Measurements from ENCODE around the gene TAF10.
A peak's percentile ranks its signal among the peaks of the same experiment; 100 is the strongest.

The TAF10 gene

DNA sequence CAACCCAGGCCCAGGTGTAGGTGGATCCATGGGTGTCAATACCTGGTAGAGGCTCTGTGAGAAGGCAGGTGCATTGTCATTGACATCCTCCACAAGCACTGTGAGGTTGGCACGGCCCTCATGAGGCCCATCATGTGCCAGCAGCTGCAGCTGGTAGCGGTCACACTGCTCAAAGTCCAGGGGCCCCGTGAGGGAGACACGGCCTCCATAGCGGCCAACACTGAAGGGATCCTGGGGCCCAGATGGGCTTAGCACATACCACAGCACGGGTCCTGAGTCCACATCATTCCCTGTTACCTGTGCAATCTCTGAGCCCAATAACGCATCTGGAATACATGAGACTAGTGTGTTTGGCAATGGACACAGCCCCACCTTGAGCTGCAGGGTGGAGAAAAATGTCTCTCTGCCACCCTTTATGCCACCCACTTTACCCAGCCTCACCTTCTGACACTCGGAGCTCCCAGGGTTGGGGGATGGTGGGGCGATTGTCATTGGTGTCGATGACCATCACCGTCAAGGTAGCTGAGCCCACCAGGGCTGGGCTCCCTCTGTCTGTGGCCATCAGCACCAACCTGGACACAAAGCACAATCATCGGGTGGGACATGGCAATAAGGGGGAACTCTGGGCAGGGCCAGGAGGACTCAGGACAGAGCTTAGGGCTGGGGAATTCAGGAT lies 13.3 kb upstream of the TAF10 start:
- no peak overlapping the region for H3K4me3 ChIP-seq (ENCODE audit: low read depth, low read length)
- TF ChIP-seq CTCF (IDR thresholded peaks at IDR 0.05; ENCODE audit: low read depth, low read length) = no peak

- no peak for TF ChIP-seq CTCF (IDR thresholded peaks at IDR 0.05; ENCODE audit: low read depth, low read length)
- H3K4me3 ChIP-seq (ENCODE audit: low read depth, low read length) = no peak overlapping the region
These were observed 11.7 kb upstream of the TAF10 start for GRCh38 chr11:6623391-6624363.

DNA sequence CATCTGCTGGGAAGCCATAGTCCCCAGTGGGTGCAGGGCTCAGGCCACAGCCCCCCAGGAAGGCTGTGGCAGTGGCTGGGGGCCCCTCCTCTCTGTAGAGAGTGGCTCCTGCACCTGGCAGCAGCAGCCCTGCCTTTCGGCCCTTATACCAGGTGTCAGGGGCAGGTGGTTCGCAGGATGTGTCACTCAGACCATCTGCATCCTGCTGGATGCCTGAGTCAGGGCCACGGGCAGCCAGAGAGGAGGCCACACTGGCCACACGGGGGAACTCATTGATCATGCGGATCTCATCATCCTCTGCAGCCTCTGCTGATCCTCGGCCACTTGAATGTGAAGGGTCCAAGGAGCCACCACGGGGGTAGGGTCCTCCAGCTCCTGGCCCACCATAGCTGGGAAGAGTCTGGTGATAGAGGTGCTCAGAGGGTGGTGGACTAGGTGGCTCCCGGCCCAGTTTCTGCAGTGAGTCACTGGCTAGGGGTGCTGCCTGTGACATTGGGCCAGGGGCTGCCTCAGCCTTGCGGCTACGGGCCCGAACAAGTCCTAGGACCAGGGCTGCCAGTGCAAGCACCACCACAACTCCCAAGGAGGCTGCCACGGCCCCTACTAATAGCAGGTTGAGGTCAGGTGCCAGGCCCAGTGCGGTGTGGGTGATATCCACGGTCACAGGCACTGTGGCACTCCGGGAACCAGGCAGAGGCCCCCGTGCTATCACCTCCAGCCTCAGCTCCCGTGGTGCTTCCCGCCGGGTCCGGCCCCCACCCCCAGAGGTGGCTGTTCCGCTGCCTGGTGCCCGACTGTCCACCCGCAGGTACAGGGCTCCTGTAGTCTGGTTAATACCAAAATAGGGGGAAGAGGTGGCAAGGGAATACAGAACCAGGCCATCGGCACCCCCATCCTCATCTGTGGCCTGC lies 10.5 kb upstream of the TAF10 start:
- TF ChIP-seq CTCF (IDR thresholded peaks at IDR 0.05; ENCODE audit: low read depth, low read length) = no peak
- no peak overlapping the region for H3K4me3 ChIP-seq (ENCODE audit: low read depth, low read length)

DNA sequence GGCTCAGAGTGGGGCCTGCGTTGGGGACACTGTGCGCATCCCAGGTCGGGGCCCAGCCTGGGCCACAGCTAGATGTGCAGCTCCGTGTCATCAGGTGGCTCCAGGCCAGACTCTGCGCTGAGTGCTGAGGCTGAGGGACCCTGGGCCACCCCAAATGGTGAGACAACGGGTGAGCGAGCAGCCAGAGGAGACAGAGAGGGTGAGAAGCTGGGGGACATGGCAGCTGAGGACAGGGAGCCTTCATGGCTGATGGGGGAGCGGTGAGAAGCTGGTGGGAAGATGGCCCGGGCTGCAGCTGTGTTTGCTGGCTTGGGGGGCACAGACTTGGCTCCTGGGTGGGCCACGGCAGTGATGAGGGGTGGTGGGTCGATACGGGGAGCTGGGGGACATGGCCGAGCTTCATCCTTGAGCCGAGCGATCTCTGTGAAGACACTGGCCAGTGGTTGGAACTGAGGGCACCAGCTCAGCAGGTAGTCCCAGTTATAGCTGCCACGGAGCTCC lies 9.7 kb upstream of the TAF10 start:
- no peak overlapping the region for H3K4me3 ChIP-seq (ENCODE audit: low read depth, low read length)
- TF ChIP-seq CTCF (IDR thresholded peaks at IDR 0.05; ENCODE audit: low read depth, low read length) = no peak

DNA sequence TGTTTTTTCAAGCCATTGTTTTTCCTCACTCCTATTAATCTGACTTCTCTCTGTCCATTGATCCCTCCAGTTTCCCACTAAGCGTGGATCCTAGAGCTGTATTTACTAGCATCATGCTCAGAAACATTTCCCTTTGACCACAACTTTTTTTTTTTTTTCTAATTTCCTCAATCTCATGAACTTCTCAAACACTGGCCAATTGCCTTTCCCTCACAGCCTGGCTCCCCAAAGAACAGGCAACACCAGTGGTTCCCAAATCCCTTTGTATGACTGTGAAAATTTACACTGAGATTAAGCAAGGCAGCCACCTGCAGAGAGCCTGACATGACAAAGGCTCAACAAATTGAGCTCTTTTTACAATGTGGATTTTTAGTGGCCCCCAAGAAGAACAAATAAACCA lies 8.6 kb upstream of the TAF10 start:
- H3K4me3 ChIP-seq (ENCODE audit: low read depth, low read length) = no peak overlapping the region
- TF ChIP-seq CTCF (IDR thresholded peaks at IDR 0.05; ENCODE audit: low read depth, low read length) = no peak

DNA sequence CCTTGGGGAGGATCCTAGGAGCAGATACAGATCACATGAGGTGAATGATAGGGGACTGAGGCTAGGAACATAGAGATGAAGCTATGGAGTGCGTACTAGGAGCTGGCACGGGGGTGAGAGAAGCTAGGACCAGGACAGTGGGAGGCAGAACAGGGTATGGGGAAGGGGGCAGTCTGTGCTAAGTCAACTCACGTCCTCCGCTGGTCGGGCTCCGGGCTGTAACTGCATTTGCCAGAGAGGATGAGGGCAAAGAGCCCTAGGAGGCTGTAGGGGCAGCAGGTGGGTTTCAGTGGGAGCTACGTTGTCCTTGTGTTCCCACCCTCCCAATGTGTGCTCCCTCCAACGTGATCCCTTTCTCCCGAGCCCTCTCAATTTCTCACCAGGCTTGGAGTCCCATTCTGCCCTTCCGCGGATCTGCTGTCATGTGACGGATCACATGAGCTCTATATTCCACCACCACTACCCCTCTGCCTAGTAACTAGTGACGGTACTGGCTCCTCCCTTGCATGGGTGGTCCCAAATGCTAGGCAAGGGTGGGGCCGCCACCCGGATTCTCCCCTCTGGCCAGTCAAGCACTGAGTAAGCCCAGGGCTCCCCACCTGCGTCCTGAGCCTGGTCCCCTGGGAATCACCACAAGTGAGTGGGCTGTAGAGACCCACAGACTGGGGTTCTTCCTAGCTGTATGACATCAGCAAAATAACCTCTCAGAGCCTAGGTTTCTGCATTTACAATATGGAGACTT lies 7.2 kb upstream of the TAF10 start, which contains the start of gene TPP1:
TPP1 (minus strand) TSS at position 419 of the 742 bp plus-strand sequence; CDS start at position 397, 22 bp downstream.
- TF ChIP-seq CTCF (IDR thresholded peaks at IDR 0.05; ENCODE audit: low read depth, low read length) = no peak
- peak within 1 kb of the TSS; percentile 96 for H3K4me3 ChIP-seq (ENCODE audit: low read depth, low read length)
